Peyer's patch (tissue), 4 donors: Measurements from ENCODE around the gene ZNF774.

Experiments used
- POLR2A ChIP-seq, 2 donors: fragments of 450-650 bp; IDR thresholded peaks; one replicate each; pipeline ENCODE4 v1.5.1; 2017; ENCODE audit warnings: antibody characterized with exemption in 2 of 2, mild to moderate bottlenecking in 2 of 2, moderate library complexity in 2 of 2
- TF ChIP-seq, protein P1 (sequence below), 6 experiments: fragments of 450-650 bp in 4 of 6; fragments of 200-600 bp in 2 of 6; sonication (generic) in 1 of 6; IDR thresholded peaks; one replicate each; pipeline ENCODE4 v1.5.1; 2017 to 2019; ENCODE audit warnings: antibody characterized with exemption in 6 of 6, mild to moderate bottlenecking in 3 of 6, moderate library complexity in 1 of 6

DNA sequence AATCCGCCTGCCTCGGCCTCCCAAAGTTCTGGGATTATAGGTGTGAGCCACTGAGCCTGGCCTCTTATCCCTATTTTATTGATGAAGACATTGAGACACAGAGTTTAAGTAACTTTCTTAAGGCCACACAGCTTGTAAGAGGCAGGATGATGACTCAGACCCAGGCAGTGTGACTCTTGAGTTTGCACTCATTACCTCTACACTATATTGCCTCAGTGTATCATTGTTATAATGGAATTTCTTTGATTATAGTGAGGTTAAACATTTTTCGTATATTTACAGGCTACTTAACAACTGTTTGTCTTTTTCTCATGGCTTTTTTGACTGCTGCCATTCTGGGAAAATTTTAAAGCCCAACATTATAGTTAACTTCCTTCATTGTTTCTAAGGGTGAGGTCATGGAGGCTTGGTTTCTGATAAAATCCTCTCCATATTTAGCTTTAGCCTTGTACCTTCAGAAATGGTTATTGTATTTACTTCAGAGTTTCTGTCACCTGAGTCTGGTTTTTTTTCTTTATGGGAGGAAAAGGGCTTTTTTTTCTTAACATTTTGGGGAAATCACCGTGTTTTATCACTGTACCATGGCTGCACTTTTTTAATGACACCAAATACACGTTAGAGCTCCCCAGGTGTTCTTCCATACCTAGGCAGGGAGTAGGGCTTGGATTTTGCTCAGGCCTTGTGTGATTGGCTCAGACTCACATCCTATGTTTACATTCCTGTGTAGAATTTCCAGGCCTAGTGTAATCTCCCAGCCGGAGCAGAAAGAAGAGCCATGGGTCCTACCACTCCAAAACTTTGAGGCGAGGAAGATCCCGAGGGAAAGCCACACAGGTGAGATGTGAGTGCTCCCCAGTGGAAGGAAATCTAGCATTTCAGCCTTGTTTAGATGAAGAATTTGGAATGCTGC is 6.3 kb downstream of the ZNF774 start:
- TF ChIP-seq, protein P1, sequence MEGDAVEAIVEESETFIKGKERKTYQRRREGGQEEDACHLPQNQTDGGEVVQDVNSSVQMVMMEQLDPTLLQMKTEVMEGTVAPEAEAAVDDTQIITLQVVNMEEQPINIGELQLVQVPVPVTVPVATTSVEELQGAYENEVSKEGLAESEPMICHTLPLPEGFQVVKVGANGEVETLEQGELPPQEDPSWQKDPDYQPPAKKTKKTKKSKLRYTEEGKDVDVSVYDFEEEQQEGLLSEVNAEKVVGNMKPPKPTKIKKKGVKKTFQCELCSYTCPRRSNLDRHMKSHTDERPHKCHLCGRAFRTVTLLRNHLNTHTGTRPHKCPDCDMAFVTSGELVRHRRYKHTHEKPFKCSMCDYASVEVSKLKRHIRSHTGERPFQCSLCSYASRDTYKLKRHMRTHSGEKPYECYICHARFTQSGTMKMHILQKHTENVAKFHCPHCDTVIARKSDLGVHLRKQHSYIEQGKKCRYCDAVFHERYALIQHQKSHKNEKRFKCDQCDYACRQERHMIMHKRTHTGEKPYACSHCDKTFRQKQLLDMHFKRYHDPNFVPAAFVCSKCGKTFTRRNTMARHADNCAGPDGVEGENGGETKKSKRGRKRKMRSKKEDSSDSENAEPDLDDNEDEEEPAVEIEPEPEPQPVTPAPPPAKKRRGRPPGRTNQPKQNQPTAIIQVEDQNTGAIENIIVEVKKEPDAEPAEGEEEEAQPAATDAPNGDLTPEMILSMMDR (IDR thresholded peaks at IDR 0.05), result no peak
- no peak for TF ChIP-seq POLR2A (IDR thresholded peaks at IDR 0.05)
